IPS-18c (cell line): ENCODE data around the gene NLGN4Y.

Source experiments
- H3K4me3 ChIP-seq: 2 replicates; pipeline ENCODE4 v1.7.0; 2013; ENCODE audit warnings: low read depth, mild to moderate bottlenecking, low read length, moderate library complexity; ENCODE audit not compliant: insufficient read depth
- H3K9me3 ChIP-seq: one replicate; pipeline ENCODE4 v1.6.1; 2013; ENCODE audit warnings: mild to moderate bottlenecking, low read length, moderate library complexity; ENCODE audit not compliant: control insufficient read depth, insufficient read depth

NLGN4Y gene

DNA sequence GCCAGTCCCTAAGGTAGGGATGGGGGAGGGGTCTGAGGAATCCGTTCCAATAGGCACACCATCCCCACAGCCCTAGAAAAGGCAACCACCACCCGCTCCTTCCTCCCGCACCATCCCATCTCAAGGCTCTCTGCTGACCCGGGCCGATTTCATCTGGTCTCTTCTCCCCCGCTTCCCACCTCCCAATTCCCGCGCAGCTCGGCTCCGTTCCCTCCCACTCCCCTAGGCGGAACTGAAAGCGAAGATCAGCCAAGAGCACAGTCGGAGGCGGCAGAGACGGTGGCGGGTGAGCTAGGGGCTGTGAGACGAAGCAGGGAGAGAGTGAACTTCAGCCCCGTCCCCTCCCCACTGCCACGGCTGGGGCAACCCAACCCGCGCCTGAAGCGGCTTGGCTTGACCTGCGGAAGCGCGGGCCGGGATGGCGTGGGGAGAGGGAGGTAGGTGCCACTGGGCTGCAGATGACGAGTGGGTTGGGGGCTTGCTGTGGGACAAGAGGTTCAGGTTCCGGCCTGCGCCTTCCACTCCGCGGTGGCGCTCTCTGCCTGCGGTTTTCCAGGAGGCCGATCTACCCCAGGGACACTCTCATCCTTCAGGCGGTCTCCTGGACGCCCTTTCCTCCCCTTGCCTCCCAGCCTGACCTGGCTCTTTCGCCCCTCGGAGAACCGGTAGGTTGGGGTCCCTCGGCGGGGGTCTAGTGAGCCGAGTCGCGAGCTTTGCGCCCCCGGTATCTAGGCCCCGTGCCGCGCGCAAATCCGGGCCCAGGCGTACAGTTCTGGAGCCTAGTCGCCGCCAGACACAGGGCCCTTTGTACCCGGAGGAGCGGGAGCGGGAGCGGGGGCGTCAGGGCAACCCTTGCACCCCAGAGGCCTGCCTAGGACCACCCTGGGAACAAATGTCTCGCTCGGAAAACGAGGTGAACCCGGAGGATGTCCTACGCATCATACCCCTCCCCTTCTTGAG, at the start of gene NLGN4Y:
Gene NLGN4Y, plus strand, starts transcription at position 258 of the 960 bp plus-strand sequence. CDS start 97,591 bp downstream, outside the sequence.
- Histone ChIP-seq H3K9me3 (no peaks in the 10 kb centered on the region), H3K4me3 (no peak within 1 kb of the TSS)

GRCh38 chrY:14485935-14486334, 38.4 kb upstream of the NLGN4Y start:
- no peaks in the 10 kb centered on the region for H3K9me3 ChIP-seq
- no peak overlapping the region for H3K4me3 ChIP-seq

- no peak overlapping the region for H3K4me3 ChIP-seq
Measured at GRCh38 chrY:14490226-14490625, 34.1 kb upstream of the NLGN4Y start.

GRCh38 chrY:14498071-14498470, 26.3 kb upstream of the NLGN4Y start:
- Histone ChIP-seq H3K9me3 (no peaks in the 10 kb centered on the region), H3K4me3 (no peak overlapping the region)

More at GRCh38 chrY:14490226-14490625, 34.1 kb upstream of the NLGN4Y start:
- no peaks in the 10 kb centered on the region for H3K9me3 ChIP-seq

DNA sequence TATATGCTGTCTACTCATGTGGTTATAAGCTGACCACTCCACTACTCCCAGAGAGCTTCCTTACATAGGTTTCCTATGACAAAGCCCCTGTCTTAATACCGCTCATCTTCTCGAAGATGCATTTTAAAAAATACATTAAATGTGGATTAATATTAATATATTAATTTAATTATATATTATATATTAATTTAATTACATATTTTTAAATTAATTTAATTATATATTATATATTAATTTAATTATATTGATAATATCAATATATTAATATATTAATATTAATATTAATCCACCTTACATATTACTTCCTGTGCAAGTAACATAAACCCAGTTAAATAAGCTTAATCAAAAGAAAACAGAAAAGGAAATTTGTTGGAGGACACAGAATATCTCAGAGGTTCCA, 19.7 kb upstream of the NLGN4Y start:
- no peak overlapping the region for H3K4me3 ChIP-seq
- no peaks in the 10 kb centered on the region for H3K9me3 ChIP-seq

DNA sequence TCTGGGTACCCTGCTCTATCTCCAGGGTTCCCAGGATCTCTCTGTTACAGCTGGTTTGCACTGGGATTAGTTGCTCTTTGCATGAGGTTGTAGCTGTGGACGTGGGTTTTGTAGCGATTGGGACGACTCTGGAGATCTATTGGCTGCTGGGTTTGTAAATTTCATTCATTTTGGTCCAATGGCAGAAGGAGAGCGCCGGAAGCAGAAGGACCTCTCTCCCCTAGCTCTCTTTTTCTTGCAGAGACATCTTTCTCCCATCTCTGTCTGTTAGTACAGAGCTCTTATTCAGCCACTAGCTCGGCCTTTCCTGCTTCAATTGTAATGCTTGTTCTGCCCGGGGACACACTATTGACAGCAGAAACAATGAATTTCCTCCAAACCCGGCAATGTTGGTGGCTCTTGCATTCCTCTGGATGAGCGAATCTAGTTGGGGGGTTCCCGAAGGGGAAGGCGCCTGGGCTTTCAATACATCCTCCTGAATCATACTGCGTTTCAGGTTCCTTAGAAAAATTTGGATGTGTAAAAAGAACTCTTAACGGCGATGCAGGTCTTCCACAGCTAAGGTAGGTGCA, 1.9 kb upstream of the NLGN4Y start:
- no peak overlapping the region for H3K4me3 ChIP-seq
- no peaks in the 10 kb centered on the region for H3K9me3 ChIP-seq

- Histone ChIP-seq H3K9me3 (no peaks in the 10 kb centered on the region), H3K4me3 (no peak overlapping the region)
Measured at GRCh38 chrY:14523491-14524271, 648 bp upstream of the NLGN4Y start.

GRCh38 chrY:14525315-14525714, 986 bp downstream of the NLGN4Y start:
- no peaks in the 10 kb centered on the region for H3K9me3 ChIP-seq
- H3K4me3 ChIP-seq = no peak overlapping the region

DNA sequence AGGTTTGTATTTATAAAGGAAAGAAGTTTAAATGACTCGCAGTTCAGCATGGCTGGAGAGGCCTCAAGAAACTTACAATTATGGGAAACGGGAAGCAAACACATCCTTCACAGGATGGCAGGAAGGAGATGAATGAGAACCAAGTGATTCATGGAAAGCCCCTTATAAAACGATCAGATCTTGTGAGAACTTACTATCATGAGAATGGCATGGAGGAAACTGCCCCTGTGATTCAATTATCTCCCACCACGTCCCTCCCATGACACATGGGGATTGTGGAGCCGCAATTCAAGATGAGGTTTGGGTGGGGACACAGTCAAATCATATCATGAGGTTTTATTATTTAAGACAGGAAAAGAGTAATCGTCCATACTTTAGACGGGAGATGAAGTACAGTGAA, 4.0 kb downstream of the NLGN4Y start:
- Histone ChIP-seq H3K4me3 (no peak overlapping the region), H3K9me3 (no peaks in the 10 kb centered on the region)

DNA sequence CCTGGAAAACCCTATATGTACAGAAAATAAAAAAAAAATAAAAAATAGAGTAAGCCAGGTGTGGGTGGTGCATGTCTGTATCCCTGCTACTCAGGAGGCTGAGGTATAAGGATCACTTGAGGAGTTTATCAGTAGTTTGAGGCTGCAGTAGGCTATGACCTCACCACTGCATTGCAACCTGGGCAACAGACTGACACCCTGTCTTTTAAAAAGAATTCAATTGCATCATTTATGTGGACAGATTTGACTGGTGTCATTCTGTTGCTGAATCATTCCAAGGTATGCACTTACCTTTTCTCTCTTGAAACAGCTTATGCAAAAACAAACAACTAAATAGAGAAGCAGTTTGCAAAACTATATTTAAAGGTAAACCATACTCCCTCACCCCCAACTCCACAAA, 12.4 kb downstream of the NLGN4Y start:
- Histone ChIP-seq H3K9me3 (no peaks in the 10 kb centered on the region), H3K4me3 (no peak overlapping the region)

- Histone ChIP-seq H3K4me3 (no peak overlapping the region), H3K9me3 (no peaks in the 10 kb centered on the region)
Measured at GRCh38 chrY:14543506-14543905, 19.2 kb downstream of the NLGN4Y start.

GRCh38 chrY:14581294-14581693, 57.0 kb downstream of the NLGN4Y start:
- H3K9me3 ChIP-seq = no peaks in the 10 kb centered on the region
- H3K4me3 ChIP-seq = no peak overlapping the region

DNA sequence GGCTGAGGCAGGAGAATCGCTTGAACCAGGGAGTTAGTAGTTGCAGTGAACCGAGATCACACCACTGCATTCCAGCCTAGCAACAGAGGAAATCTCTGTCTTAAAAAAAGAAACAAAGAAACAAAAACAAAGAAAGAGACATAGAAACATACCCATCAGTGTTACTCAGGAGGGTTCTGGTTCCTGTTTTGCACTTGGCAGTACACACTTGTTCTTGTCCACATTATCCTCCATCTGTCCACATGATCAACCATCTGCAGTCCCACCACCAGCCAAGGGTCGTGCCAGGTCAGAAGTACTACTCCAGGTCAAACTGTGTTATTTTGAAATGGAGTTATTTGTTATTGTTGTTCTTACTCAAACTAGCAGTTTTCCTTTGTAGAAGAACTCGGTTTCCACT, 62.4 kb downstream of the NLGN4Y start:
- H3K4me3 ChIP-seq = no peak overlapping the region

DNA sequence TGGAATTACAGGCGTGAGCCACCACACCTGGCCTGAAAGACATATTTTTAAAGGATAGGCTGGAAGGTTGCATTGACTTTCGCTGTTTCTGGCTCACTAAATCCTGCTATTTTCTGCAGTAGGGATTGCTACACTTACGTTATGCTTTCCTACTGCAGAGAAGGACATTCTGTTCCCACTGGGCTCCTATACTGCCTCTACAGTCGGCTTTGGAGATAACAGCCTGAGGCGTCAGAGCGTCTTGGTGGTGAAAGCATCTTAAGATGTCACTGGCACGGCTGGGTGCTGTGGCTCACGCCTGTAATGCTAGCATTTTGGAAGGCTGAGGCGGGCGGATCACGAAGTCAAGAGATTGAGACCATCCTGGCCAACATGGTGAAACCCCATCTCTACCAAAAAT, 77.0 kb downstream of the NLGN4Y start:
- Histone ChIP-seq H3K4me3 (no peak overlapping the region), H3K9me3 (no peaks in the 10 kb centered on the region)

More for the DNA sequence above, 62.4 kb downstream of the NLGN4Y start:
- H3K9me3 ChIP-seq = no peaks in the 10 kb centered on the region

GRCh38 chrY:14617625-14618024, 93.3 kb downstream of the NLGN4Y start:
- Histone ChIP-seq H3K4me3 (no peak overlapping the region), H3K9me3 (no peaks in the 10 kb centered on the region)

DNA sequence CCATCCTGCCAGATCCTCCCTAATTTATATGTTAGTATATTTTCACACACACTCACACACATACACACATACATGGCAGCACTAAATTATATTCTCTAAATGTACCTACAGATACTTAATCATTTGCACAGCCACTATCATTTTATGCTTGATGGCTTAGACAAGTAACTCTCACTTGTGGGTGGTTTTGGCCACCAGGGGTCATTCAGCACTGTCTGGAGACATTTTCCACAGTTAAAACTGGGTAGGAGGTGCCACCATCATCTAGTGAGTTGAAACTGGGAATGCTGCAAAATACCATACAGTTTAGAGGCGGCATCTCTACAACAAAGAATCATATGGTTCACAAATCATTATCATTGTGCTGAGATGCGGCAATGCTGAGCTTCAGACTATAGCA, 94.2 kb downstream of the NLGN4Y start:
- no peaks in the 10 kb centered on the region for H3K9me3 ChIP-seq
- H3K4me3 ChIP-seq = no peak overlapping the region

- Histone ChIP-seq H3K4me3 (no peak overlapping the region), H3K9me3 (no peaks in the 10 kb centered on the region)
Measured at GRCh38 chrY:14628208-14628607, 103.9 kb downstream of the NLGN4Y start.

GRCh38 chrY:14631676-14632075, 107.3 kb downstream of the NLGN4Y start:
- Histone ChIP-seq H3K9me3 (no peaks in the 10 kb centered on the region), H3K4me3 (no peak overlapping the region)
